BE2C (cell line): ENCODE data around the gene NPTN.
A peak's percentile ranks its signal among the peaks of the same experiment; 100 is the strongest.

Source experiments
- DNase-seq: peaks from one replicate; pipeline ENCODE4 v3.0.0-alpha.2; 2020
- H3K27me3 ChIP-seq: fragments of 250-450 bp; sonication (Bioruptor Pico); 2 replicates; pipeline ENCODE4 v1.5.1; 2020; ENCODE audit warnings: mild to moderate bottlenecking
- H3K36me3 ChIP-seq: fragments of 250-450 bp; sonication (Bioruptor Pico); 2 replicates; pipeline ENCODE4 v1.5.1; 2020; ENCODE audit warnings: mild to moderate bottlenecking
- H3K4me1 ChIP-seq: fragments of 250-450 bp; sonication (Bioruptor Pico); 2 replicates; pipeline ENCODE4 v1.5.1; 2020
- H3K4me3 ChIP-seq: 2 replicates; pipeline ENCODE4 v1.5.1; 2011; ENCODE audit warnings: low read depth, low read length
- H3K9me3 ChIP-seq: fragments of 250-450 bp; sonication (Bioruptor Pico); 2 replicates; pipeline ENCODE4 v1.5.1; 2020
- TF ChIP-seq, protein P1 (sequence below): IDR thresholded peaks from 2 replicates; pipeline ENCODE4 v1.5.1; 2012; ENCODE audit warnings: mild to moderate bottlenecking, low read depth, low read length

NPTN gene

DNA sequence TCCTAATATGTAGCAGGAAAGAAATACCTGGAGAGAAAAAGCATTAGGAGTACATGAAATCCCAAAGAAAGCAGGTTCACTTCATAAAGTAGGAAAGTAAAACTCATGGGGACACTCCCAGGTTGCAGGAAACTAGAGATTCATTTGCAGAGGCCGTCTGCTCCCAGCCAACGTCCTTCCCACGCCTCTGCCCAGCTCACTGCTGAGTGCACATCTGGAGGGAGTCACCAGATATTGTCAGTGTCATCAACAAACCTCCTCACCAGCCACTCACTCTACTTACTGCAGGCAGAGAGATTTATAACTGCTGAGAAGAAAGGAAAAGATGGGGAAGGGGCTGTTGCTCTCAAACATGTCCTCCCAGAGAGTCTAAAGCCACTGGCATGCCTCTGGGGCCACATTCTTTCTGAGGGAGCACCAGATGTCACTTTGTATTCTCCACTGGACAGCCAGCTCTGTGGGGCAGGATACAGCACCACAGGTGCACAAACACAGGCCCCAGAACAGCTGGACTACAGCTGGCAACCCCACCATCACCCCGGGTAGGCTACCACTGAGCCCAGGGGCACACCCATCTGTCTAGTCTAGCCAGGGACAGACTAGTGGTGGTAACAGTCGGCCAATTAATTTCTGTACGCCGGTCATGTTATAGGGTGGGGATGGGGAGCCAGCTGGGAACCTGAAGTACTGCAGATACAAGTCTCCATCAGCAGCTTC lies 64.5 kb downstream of the NPTN start:
- Histone ChIP-seq H3K27me3 (no peaks in the 10 kb centered on the region), H3K4me3 (no peak overlapping the region), H3K9me3 (no peaks in the 10 kb centered on the region), H3K4me1 (no peaks in the 10 kb centered on the region), H3K36me3 (peaks cover 58% of the 10 kb centered on the region)
- TF ChIP-seq, protein P1, sequence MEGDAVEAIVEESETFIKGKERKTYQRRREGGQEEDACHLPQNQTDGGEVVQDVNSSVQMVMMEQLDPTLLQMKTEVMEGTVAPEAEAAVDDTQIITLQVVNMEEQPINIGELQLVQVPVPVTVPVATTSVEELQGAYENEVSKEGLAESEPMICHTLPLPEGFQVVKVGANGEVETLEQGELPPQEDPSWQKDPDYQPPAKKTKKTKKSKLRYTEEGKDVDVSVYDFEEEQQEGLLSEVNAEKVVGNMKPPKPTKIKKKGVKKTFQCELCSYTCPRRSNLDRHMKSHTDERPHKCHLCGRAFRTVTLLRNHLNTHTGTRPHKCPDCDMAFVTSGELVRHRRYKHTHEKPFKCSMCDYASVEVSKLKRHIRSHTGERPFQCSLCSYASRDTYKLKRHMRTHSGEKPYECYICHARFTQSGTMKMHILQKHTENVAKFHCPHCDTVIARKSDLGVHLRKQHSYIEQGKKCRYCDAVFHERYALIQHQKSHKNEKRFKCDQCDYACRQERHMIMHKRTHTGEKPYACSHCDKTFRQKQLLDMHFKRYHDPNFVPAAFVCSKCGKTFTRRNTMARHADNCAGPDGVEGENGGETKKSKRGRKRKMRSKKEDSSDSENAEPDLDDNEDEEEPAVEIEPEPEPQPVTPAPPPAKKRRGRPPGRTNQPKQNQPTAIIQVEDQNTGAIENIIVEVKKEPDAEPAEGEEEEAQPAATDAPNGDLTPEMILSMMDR: no peak
- no peak for DNase-seq

DNA sequence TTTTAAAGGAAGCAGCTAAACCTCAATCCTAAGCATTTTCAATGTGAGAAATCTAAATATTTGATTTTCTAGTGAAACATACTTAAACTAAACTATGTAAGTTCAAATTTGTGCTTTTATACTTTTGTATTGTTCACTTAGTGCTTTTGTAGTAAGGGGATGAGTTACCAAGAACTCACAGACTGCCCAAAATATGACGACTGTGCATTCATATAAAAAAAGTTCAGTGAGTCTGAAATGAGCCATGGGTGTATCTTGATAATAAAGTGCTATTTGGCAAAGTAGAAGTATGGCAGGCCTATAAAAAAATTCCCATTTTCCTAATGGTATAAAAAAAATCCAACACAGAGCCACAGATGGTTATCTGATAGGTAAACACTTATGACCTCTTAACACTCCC lies 66.2 kb downstream of the NPTN start:
- no peak overlapping the region for H3K4me3 ChIP-seq
- TF ChIP-seq, protein P1: no peak
- DNase-seq: no peak
- H3K27me3 ChIP-seq: no peaks in the 10 kb centered on the region
- peaks cover 52% of the 10 kb centered on the region for H3K36me3 ChIP-seq
- H3K9me3 ChIP-seq: no peaks in the 10 kb centered on the region
- H3K4me1 ChIP-seq: no peaks in the 10 kb centered on the region

DNA sequence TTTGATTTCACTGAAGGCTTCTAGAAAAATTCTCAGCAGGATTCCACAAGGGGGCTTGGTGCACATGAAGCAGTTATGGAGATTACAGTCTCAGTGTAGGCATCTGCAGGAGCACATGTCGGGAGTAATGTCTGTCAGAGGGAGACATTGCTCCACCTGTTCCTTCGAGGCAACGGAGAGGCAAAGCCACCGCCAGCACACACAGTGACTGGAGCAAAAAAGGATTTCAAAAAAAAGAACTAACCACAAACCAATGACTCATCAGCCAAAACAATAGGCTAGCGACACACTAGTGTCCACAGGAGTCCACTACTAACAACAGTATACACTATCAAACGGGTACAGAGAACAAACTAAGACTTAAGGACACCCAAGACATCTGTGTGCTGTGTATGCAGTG lies 68.9 kb downstream of the NPTN start:
- H3K27me3 ChIP-seq: no peaks in the 10 kb centered on the region
- TF ChIP-seq, protein P1: 0 out of 2 replicates have a peak, but pooled peaks have one; percentile 11
- H3K4me3 ChIP-seq: no peak overlapping the region
- H3K4me1 ChIP-seq: no peaks in the 10 kb centered on the region
- no peak for DNase-seq
- H3K36me3 ChIP-seq: peaks cover 35% of the 10 kb centered on the region
- no peaks in the 10 kb centered on the region for H3K9me3 ChIP-seq

DNA sequence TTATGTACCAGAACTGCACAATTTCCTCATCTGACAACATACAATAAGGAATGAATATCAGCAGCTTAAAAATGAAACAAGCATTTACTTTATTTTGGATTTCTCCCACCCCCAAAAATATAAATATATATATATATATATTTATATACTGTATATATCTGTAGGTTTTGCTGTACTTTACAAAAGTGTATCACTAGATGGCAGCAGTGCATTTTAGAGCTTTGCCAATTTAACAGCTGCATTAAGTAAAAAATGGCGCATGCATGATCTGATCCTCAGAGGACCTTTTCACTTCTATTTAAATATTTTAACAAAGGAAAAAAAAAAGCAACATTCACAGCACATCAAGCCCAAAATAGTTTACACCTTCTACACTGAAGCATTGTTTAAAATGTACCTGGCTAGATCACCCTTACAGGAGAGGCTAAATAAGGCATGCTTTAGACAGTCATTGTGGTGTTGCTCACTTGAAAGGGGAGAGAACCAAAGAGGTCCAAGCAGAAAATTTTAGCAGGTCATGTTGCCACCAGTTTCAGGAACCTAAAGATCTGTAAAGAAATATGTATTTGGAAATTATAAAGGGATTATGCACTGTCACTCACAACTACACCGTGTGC lies 72.6 kb downstream of the NPTN start:
- H3K36me3 ChIP-seq: peaks cover 17% of the 10 kb centered on the region
- no peaks in the 10 kb centered on the region for H3K4me1 ChIP-seq
- DNase-seq: peak; percentile 38
- no peaks in the 10 kb centered on the region for H3K9me3 ChIP-seq
- no peaks in the 10 kb centered on the region for H3K27me3 ChIP-seq
- TF ChIP-seq, protein P1: peak; percentile 64
- no peak overlapping the region for H3K4me3 ChIP-seq

DNA sequence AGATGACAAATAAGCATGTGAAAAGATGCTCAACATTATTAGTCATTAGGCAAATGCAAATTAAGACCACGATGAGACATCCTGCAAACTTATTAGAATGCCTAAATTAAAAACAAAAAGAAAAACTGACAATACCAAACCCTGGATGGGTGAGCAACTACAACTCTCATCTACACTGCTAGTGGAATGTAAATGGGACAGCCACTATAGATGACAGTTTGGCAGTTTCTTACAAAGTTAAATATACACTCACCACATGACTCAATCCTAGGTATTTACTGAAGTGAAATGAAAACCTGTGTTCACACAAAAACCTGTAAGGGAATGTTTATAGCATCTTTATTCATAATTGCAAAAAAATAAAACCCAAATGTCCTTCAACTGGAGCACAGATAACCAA lies 74.7 kb downstream of the NPTN start:
- Histone ChIP-seq H3K4me3 (no peak overlapping the region), H3K4me1 (no peaks in the 10 kb centered on the region), H3K27me3 (no peaks in the 10 kb centered on the region), H3K36me3 (peaks cover 14% of the 10 kb centered on the region), H3K9me3 (no peaks in the 10 kb centered on the region)
- DNase-seq: no peak
- TF ChIP-seq, protein P1: no peak

DNA sequence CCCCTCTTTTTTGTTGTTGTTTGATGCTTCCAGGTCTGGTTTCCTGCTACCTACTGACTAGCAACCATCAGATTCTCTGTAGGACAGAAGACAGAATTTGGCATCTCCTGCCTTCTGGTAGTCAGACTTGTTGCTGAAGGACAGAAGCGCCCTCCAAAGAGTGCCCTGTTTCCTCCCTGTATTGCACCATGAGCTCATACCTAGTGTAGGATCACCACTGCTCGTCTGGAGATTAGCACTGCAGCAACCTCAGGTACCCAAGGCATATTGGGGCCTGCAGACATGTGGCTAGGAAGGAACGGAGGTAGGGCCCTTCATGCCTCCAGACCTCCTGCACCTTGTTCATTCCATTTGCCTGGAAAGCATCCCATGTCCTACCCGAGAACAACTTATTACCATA lies 78.1 kb downstream of the NPTN start:
- H3K4me3 ChIP-seq: no peak overlapping the region
- H3K27me3 ChIP-seq: no peaks in the 10 kb centered on the region
- TF ChIP-seq, protein P1: no peak
- H3K9me3 ChIP-seq: no peaks in the 10 kb centered on the region
- H3K36me3 ChIP-seq: no peaks in the 10 kb centered on the region; the same call in 1 of the 2 replicates
- no peaks in the 10 kb centered on the region for H3K4me1 ChIP-seq
- no peak for DNase-seq
